IPS-NIHi7 (cell line): ENCODE data around the gene NTM.

Experiments
- DNase-seq: peaks from one replicate; pipeline ENCODE4 v3.0.0; 2012; ENCODE audit warnings: mixed read lengths; ENCODE audit errors: extremely low spot score

NTM gene

GRCh38 chr11:131999084-131999483 is 628.7 kb downstream of the NTM start:
- no peak for DNase-seq

- no peak for DNase-seq
Measured at GRCh38 chr11:131999955-132000354, 629.5 kb downstream of the NTM start.

GRCh38 chr11:132005887-132006286 is 635.5 kb downstream of the NTM start:
- DNase-seq: no peak

- DNase-seq: no peak
Measured at GRCh38 chr11:132006884-132007580, 636.6 kb downstream of the NTM start.

GRCh38 chr11:132008226-132008625 is 637.8 kb downstream of the NTM start:
- no peak for DNase-seq

- DNase-seq: peak; percentile 41
Measured at GRCh38 chr11:132008872-132009271, 638.5 kb downstream of the NTM start.

GRCh38 chr11:132020001-132020400 is 649.6 kb downstream of the NTM start:
- DNase-seq: no peak

GRCh38 chr11:132022285-132022684 is 651.9 kb downstream of the NTM start:
- DNase-seq: no peak

- no peak for DNase-seq
Measured at GRCh38 chr11:132022733-132023478, 652.5 kb downstream of the NTM start.

GRCh38 chr11:132024587-132025295 is 654.3 kb downstream of the NTM start:
- DNase-seq: no peak

GRCh38 chr11:132026746-132027145 is 656.3 kb downstream of the NTM start:
- DNase-seq: no peak

- DNase-seq: peak; percentile 48
Measured at GRCh38 chr11:132028380-132029240, 658.2 kb downstream of the NTM start.

- DNase-seq: no peak
Measured at GRCh38 chr11:132030896-132031295, 660.5 kb downstream of the NTM start.

- DNase-seq: no peak
Measured at GRCh38 chr11:132032555-132032954, 662.1 kb downstream of the NTM start.

- DNase-seq: no peak
Measured at GRCh38 chr11:132033051-132033450, 662.6 kb downstream of the NTM start.

- DNase-seq: no peak
Measured at GRCh38 chr11:132035228-132035627, 664.8 kb downstream of the NTM start.

- no peak for DNase-seq
Measured at GRCh38 chr11:132035766-132036165, 665.4 kb downstream of the NTM start.

GRCh38 chr11:132036220-132036619 is 665.8 kb downstream of the NTM start:
- DNase-seq: no peak

- no peak for DNase-seq
Measured at GRCh38 chr11:132036746-132037466, 666.5 kb downstream of the NTM start.

GRCh38 chr11:132037467-132037862 is 667.0 kb downstream of the NTM start:
- peak; percentile 70 for DNase-seq

- DNase-seq: no peak
Measured at GRCh38 chr11:132037956-132038355, 667.5 kb downstream of the NTM start.
